HT1080 (cell line): Measurements from ENCODE around the gene FBXL13. TPM values are rescaled to one million over a fixed set of nuclear protein-coding genes. Genes with fewer than 3 reads are reported as not detected.
"Not testable (repeated sequence)": the region's sequence is repeated elsewhere in the genome, so short reads cannot be mapped to it uniquely, and the experiment has no call there.

ENCODE experiments used
- DNase-seq: peaks from one replicate; pipeline ENCODE4 v3.0.0-alpha.2; 2015; ENCODE audit warnings: low read depth
- small RNA-seq: library from RNA; depleted of rRNA; stranded (forward); fragments of <200 nt; gene quantifications from one replicate; pipeline ENCODE3, GENCODE V24; 2014
- total RNA-seq: library from RNA; depleted of rRNA; stranded (reverse); fragments of >200 nt; shearing (Covaris generic); gene quantifications from 2 replicates; pipeline ENCODE4 v1.2.3, GENCODE V29; 2014; rRNA removed

The FBXL13 gene
- total RNA-seq, 1 experiment from 2014 or later: 0.56 TPM

DNA sequence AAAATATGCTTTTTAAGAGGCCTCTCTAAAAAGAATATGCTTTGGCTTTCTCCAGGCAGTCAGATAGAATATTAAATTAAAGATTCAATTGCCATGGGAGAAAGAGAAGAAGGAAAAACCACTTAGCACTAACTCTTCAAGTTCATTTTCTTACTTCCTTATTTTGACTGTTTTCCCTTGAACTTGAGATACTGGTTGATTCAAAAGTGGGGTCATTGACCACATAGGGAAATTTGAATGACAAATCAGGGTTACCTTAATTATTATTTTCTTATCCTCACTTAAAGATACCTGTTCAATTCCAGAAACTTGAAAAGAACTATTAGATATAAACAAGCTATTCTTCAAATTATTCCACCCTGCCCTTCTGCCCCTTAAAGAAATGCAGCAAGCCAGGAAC is 298.4 kb downstream of the FBXL13 start:
- not testable (repeated sequence) for DNase-seq

- DNase-seq: not testable (repeated sequence)
Observed at GRCh38 chr7:102770467-102770866, 304.1 kb downstream of the FBXL13 start.

DNA sequence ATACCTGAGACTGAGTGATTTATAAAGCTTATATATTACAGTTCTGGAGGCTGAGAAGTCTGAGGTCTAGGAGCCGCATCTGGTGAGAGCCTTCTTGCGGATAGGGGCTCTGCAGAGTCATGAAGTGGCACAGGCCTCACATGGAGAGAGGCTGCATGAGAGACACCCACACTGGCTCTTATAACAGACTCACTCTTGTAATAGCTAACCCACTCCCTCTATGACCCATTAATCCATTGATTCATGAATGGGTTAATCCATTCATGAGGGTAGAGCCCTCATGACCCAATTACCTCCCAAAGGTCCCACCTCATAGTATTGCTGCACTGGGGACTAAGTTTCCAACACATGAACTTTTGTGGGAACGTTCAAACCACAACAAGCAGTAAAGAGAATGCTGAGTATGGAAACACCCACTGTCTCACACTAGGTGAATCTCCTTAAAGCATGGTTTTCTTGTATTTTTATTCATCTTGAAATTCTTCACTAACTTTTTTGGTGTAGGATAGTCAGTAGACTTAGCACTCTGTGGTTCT is 304.9 kb downstream of the FBXL13 start:
- not testable (repeated sequence) for DNase-seq

GRCh38 chr7:102763295-102763905 is 311.2 kb downstream of the FBXL13 start:
- not testable (repeated sequence) for DNase-seq

Small RNAs within 50 kb of the gene (small RNA-seq; reads per million reads assigned to genes)
- gene RNU6-1136P: not detected

Other genes starting within 250 kb of the FBXL13 start
- 17.0 and 20.8 TPM in 2 replicates for gene LRRC17, start 161.8 kb downstream of the FBXL13 start, total RNA-seq
- 47.3 and 52.8 TPM in 2 replicates for gene ARMC10, start 344 bp upstream of the FBXL13 start, total RNA-seq
- gene NAPEPLD, start 74.3 kb upstream of the FBXL13 start, total RNA-seq: 3.6 and 5.0 TPM in 2 replicates
- gene PMPCB, start 222.6 kb upstream of the FBXL13 start, total RNA-seq: 65.4 and 68.6 TPM in 2 replicates